LNCAP (cell line): Measurements from ENCODE around the gene CD164L2.

Source experiments
- CTCF ChIP-seq: fragments of 450-650 bp; IDR thresholded peaks from 2 replicates; pipeline ENCODE4 v1.5.1; 2017; ENCODE audit warnings: mild to moderate bottlenecking

Gene CD164L2

GRCh38 chr1:27353629-27354028 lies 29.5 kb downstream of the CD164L2 start:
- no peak for TF ChIP-seq CTCF

GRCh38 chr1:27353166-27353565 lies 30.0 kb downstream of the CD164L2 start:
- no peak for TF ChIP-seq CTCF

GRCh38 chr1:27351541-27352107 lies 31.5 kb downstream of the CD164L2 start:
- no peak for TF ChIP-seq CTCF

- no peak for TF ChIP-seq CTCF
These were observed 32.2 kb downstream of the CD164L2 start for GRCh38 chr1:27350663-27351540.

- TF ChIP-seq CTCF, result no peak
These were observed 33.1 kb downstream of the CD164L2 start for GRCh38 chr1:27349784-27350662.

- no peak for TF ChIP-seq CTCF
These were observed 34.0 kb downstream of the CD164L2 start for GRCh38 chr1:27348861-27349783.
